Skeletal muscle tissue (tissue), 4 donors: ENCODE results near the gene LZTS2. TPM values are rescaled to one million over a fixed set of nuclear protein-coding genes. Genes with fewer than 3 reads are reported as not detected.
"Not testable (repeated sequence)": the region's sequence is repeated elsewhere in the genome, so short reads cannot be mapped to it uniquely, and the experiment has no call there.

ENCODE experiments used
- H3K27ac ChIP-seq: one replicate; pipeline ENCODE4 v1.7.0; 2013; ENCODE audit warnings: mild to moderate bottlenecking, low read depth, low read length, inconsistent platforms
- H3K27me3 ChIP-seq, 3 donors: one replicate each; pipeline ENCODE4 v1.7.0; 2013; ENCODE audit warnings: low read length in 3 of 3; ENCODE audit not compliant: control insufficient read depth in 3 of 3, insufficient read depth in 3 of 3
- H3K36me3 ChIP-seq, 3 donors: one replicate each; pipeline ENCODE4 v1.7.0; 2013; ENCODE audit warnings: low read length in 3 of 3; ENCODE audit not compliant: control insufficient read depth in 3 of 3, insufficient read depth in 3 of 3
- H3K4me1 ChIP-seq, 3 donors: one replicate each; pipeline ENCODE4 v1.7.0; 2013; ENCODE audit warnings: low read length in 3 of 3, mild to moderate bottlenecking in 3 of 3; ENCODE audit not compliant: control insufficient read depth in 3 of 3, insufficient read depth in 3 of 3
- H3K4me3 ChIP-seq, 3 donors: one replicate each; pipeline ENCODE4 v1.7.0; 2013; ENCODE audit warnings: low read length in 3 of 3
- H3K9ac ChIP-seq, 3 donors: one replicate each; pipeline ENCODE4 v1.7.0; 2013; ENCODE audit warnings: low read length in 3 of 3, mild to moderate bottlenecking in 3 of 3, moderate library complexity in 2 of 3, low read depth in 1 of 3
- H3K9me3 ChIP-seq, 3 donors: one replicate each; pipeline ENCODE4 v1.7.0; 2013; ENCODE audit warnings: low read length in 3 of 3; ENCODE audit not compliant: control insufficient read depth in 3 of 3
- total RNA-seq: library from RNA; depleted of rRNA; stranded (reverse); fragments of >200 nt; gene quantifications from one replicate; pipeline ENCODE4 v1.2.3, GENCODE V29; 2014
- donor health status: Osteomylitis.

LZTS2 gene
- total RNA-seq, 1 donor from 2014 or later = 37.6 TPM

GRCh38 chr10:100969187-100970075 lies 30.2 kb upstream of the LZTS2 start, which contains the start of gene SEMA4G:
Gene SEMA4G, plus strand, starts transcription at chr10:100969504. Its CDS starts 3,409 bp downstream, at chr10:100972913.
- Histone ChIP-seq H3K4me3 (peak within 1 kb of the TSS; percentile 56 to 71 (median 71)), H3K27me3 (no peaks in the 10 kb centered on the region), H3K36me3 (peaks cover 3 to 17% (median 12%) of the 10 kb centered on the region in 3 donors), H3K27ac (no peak within 1 kb of the TSS), H3K9me3 (no peaks in the 10 kb centered on the region), H3K9ac (peak within 1 kb of the TSS; percentile 35 to 81 (median 45)), H3K4me1 (peaks cover 6 to 16% (median 15%) of the 10 kb centered on the region in 3 donors)

- H3K4me1 ChIP-seq = peaks cover 6 to 16% (median 15%) of the 10 kb centered on the region in 3 donors
- H3K9me3 ChIP-seq = no peaks in the 10 kb centered on the region
- H3K36me3 ChIP-seq = peaks cover 3 to 16% (median 8%) of the 10 kb centered on the region in 3 donors
- no peaks in the 10 kb centered on the region for H3K27me3 ChIP-seq
- H3K27ac ChIP-seq = no peak overlapping the region
- H3K9ac ChIP-seq = peak overlapping the region in 1 of 3 donors; percentile 79
- peak overlapping the region; percentile 54 to 71 (median 56) for H3K4me3 ChIP-seq
Observed at GRCh38 chr10:100970076-100970913, 29.3 kb upstream of the LZTS2 start.

- peaks cover 0 to 7% (median 2%) of the 10 kb centered on the region in 3 donors for H3K36me3 ChIP-seq
- H3K27me3 ChIP-seq = no peaks in the 10 kb centered on the region
- no peak overlapping the region for H3K9ac ChIP-seq
- no peaks in the 10 kb centered on the region for H3K9me3 ChIP-seq
- H3K4me1 ChIP-seq = peaks cover 6 to 16% (median 15%) of the 10 kb centered on the region in 3 donors
- no peak overlapping the region for H3K27ac ChIP-seq
- no peak overlapping the region for H3K4me3 ChIP-seq
Observed at GRCh38 chr10:100970914-100971811, 28.4 kb upstream of the LZTS2 start.

GRCh38 chr10:100972115-100972903 lies 27.3 kb upstream of the LZTS2 start:
- H3K27ac ChIP-seq = no peak overlapping the region
- H3K9me3 ChIP-seq = no peaks in the 10 kb centered on the region
- H3K36me3 ChIP-seq = peaks cover 0 to 6% (median 3%) of the 10 kb centered on the region in 3 donors
- H3K4me3 ChIP-seq = no peak overlapping the region
- peaks cover 6 to 16% (median 15%) of the 10 kb centered on the region in 3 donors for H3K4me1 ChIP-seq
- H3K27me3 ChIP-seq = no peaks in the 10 kb centered on the region
- no peak overlapping the region for H3K9ac ChIP-seq

- peaks cover 6 to 16% (median 15%) of the 10 kb centered on the region in 3 donors for H3K4me1 ChIP-seq
- H3K9me3 ChIP-seq = no peaks in the 10 kb centered on the region
- H3K4me3 ChIP-seq = no peak overlapping the region
- no peak overlapping the region for H3K27ac ChIP-seq
- peaks cover 0 to 13% (median 6%) of the 10 kb centered on the region in 3 donors for H3K36me3 ChIP-seq
- H3K27me3 ChIP-seq = no peaks in the 10 kb centered on the region
- H3K9ac ChIP-seq = no peak overlapping the region
Observed at GRCh38 chr10:100972904-100973535, 26.6 kb upstream of the LZTS2 start.

GRCh38 chr10:100975397-100975796 lies 24.2 kb upstream of the LZTS2 start:
- H3K4me3 ChIP-seq, H3K9me3 ChIP-seq, H3K27me3 ChIP-seq, H3K9ac ChIP-seq, H3K4me1 ChIP-seq, H3K27ac ChIP-seq: not testable (repeated sequence)
- H3K36me3 ChIP-seq = peaks cover 12 to 33% (median 27%) of the 10 kb centered on the region in 3 donors

GRCh38 chr10:100976906-100977305 lies 22.7 kb upstream of the LZTS2 start:
- Histone ChIP-seq H3K27ac (no peak overlapping the region), H3K4me1 (no peaks in the 10 kb centered on the region), H3K27me3 (no peaks in the 10 kb centered on the region), H3K4me3 (no peak overlapping the region), H3K9me3 (no peaks in the 10 kb centered on the region), H3K36me3 (peaks cover 21 to 46% (median 40%) of the 10 kb centered on the region in 3 donors), H3K9ac (no peak overlapping the region)

GRCh38 chr10:100977436-100977835 lies 22.2 kb upstream of the LZTS2 start:
- no peak overlapping the region for H3K27ac ChIP-seq
- H3K4me1 ChIP-seq = no peaks in the 10 kb centered on the region
- no peak overlapping the region for H3K9ac ChIP-seq
- H3K9me3 ChIP-seq = no peaks in the 10 kb centered on the region
- no peaks in the 10 kb centered on the region for H3K27me3 ChIP-seq
- H3K4me3 ChIP-seq = no peak overlapping the region
- H3K36me3 ChIP-seq = peaks cover 21 to 49% (median 40%) of the 10 kb centered on the region in 3 donors
